ENCODE results near the gene SP1.
"Not testable (repeated sequence)": the region's sequence is repeated elsewhere in the genome, so short reads cannot be mapped to it uniquely, and the experiment has no call there.

The SP1 gene

DNA sequence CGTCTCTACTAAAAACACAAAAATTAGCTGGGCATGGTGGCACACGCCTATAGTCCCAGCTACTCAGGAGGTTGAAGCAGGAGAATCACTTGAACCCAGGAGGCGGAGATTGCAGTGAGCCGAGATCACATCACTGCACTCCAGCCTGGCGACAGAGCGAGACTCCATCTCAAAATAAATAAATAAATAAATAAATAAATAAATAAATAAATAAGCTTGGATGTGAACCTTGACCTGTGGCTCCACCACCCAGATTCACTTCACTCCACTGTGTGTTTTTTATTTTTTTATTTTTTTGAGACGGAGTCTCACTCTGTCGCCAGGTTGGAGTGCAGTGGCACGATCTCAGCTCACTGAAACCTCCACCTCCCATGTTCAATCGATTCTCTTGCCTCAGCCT is 18.3 kb upstream of the SP1 start:
- DNase-seq, result not testable (repeated sequence)

GRCh38 chr12:53365245-53365904 is 14.6 kb upstream of the SP1 start:
- no peak for DNase-seq

DNA sequence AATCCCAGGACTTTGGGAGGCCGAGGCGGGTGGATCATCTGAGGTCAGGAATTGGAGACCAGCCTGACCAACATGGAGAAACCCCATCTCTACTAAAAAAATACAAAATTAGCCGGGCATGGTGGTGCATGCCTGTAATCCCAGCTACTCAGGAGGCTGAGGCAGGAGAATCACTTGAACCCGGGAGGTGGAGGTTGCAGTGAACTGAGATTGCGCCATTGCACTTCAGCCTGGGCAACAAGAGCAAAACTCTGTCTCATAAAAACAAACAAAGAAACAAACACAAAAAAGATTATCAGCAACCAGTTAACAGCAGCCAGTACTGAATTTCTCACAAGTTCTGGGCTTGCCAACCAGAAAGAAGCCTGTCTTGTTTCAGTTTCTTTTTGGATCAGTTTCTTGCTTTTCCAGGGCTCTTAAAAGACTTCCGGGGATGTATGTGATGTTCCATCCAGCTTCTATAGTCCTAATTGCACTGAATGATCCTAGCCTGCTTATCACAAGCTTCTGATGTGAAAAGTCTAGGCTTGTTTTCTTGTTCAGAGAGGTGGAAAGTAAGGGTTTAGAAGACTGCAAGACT is 6.3 kb upstream of the SP1 start:
- not testable (repeated sequence) for DNase-seq

DNA sequence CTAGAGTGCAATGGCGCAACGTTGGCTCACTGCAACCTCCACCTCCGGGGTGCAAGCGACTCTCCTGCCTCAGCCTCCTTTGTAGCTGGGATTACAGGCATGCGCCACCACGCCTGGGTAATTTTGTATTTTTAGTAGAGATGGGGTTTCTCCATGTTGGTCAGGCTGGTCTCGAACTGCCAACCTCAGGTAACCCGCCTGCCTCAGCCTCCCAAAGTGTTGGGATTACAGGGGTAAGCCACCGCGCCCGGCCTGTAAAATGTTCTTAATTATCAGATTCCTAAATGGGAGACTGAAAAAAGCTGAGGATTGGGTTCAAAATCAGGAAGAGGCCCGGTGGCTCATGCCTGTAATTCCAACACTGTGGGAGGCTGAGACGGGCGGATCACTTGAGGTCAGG is 5.7 kb upstream of the SP1 start:
- DNase-seq, result not testable (repeated sequence)

GRCh38 chr12:53376747-53377146 is 3.2 kb upstream of the SP1 start:
- DNase-seq, result no peak

- DNase-seq, result no peak
Observed at GRCh38 chr12:53378222-53378621, 1.8 kb upstream of the SP1 start.

DNA sequence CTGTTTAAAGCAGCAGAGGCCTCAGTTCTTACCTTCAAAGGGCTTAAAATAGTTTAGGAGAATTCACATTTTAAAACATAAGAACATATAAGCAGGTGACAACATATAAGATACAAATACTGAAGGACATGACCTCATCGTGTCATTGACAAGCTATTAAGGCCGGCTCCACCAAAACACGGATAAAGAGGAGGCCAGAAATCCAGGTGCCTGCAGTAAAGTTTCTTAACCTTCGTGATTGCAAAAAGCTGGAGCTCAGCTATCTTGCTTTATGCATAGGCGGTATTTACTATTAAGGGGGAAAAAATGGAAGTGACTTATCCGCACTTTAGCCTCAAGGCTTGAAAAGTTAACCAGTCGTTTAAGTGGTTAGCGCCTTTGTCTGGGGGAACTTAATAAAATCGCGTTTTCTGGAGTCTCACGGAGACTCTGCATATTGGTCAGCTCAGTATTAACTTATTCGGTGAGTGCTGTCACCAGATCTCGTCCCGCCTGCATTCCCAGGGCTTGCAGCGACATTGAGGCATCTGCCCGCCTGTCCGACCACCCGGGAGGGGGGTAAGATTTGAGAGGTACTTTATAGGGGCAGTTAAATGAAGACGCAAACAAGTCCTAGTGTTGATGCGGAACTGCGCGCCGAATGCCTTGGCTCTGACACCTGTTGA is 1.1 kb upstream of the SP1 start:
- no peak for DNase-seq

DNA sequence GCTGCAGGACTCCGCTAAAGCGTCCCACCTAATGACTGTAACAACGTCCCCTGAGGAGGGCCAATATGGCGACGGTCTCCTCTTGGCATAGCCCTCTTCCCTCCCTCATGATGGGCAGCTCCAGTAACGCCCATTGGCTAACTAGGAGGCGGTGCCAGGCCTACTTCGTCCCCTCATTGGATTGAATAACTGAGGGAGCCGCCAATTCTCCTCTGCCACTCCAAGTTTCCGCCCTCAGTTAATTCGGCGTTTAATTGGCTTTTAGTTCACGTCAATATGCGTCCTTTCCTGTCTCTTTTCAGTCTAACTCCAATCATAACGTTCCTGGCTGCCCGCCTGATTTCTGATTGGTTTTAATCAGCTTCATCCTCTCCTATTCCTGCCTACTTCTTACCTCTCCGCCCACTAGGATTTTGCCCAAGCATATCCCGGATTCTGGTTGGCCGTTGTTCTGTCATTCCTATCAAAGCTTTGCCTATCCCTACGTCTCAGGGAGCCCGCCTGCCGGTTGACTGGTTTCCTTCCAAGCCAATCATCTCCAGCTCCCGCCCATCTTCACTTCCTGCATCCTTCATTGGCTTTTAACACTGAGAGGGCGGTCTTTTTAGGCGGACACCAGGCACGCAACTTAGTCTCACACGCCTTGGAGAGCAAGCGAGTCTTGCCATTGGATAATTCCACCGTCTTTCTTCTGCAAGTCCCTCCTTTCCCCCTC is 430 bp upstream of the SP1 start:
- DNase-seq, result peak; percentile 100

GRCh38 chr12:53380794-53381730 is 1.1 kb downstream of the SP1 start:
- DNase-seq, result peak; percentile 30

- no peak for DNase-seq
Observed at GRCh38 chr12:53381731-53382630, 2.0 kb downstream of the SP1 start.

DNA sequence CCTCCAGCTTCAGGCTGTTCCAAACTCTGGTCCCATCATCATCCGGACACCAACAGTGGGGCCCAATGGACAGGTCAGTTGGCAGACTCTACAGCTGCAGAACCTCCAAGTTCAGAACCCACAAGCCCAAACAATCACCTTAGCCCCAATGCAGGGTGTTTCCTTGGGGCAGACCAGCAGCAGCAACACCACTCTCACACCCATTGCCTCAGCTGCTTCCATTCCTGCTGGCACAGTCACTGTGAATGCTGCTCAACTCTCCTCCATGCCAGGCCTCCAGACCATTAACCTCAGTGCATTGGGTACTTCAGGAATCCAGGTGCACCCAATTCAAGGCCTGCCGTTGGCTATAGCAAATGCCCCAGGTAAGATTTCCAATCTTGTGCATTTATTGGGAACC is 3.3 kb downstream of the SP1 start:
- no peak for DNase-seq

DNA sequence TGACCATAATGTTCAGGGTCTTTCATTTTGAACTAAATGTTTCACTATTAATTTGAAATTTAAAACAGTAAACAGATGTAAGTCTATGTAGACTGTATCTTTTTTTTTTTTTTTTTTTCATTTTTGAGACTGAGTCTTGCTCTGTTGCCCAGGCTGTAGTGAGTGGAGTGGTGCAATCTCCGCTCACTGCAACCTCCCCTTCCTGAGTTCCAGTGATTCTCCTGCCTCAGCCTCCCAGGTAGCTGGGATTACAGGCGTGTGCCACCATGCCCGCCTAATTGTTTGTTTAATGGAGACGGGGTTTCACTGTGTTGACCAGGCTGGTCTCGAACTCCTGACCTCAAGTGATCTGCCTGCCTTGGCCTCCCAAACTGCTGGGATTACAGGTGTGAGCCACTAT is 6.4 kb downstream of the SP1 start:
- DNase-seq, result not testable (repeated sequence)

GRCh38 chr12:53388932-53389331 is 9.0 kb downstream of the SP1 start:
- DNase-seq, result no peak

DNA sequence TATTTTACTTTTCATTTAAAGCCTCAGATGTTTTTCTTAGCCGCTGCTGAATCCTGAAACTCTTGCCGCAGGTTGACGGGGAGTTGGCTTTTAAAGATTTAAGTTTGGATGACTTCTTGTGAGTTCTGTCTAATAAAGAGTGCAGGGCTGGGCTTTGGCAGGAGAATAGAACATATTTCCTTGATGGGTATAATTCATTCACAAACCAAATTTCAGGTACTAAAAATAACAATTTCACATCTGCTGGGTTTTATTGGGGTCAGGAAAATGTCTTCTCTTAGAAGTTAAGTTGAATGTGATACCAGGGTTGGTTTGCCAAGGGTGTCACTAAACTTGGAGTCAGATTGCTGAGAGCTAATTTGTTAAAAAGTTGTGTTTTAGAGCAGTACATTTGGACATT is 9.7 kb downstream of the SP1 start:
- DNase-seq, result no peak

DNA sequence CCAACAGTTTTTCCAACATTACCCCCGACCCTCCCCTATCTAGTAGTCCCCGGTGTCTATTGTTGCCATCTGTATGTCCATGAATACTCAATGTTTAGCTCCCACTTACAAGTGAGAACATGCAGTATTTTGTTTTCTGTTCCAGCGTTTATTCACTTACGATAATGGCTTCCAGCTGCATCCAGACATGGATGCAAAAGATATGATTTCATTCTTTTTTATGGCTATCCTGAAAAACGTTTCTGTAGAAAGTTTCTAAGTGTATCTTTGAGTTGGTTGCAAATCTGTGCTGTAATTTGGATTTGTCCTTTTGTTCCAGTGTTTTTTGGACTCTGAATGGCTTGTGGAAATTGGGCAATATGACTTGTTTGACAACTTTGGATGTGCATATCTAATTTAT is 11.7 kb downstream of the SP1 start:
- no peak for DNase-seq

DNA sequence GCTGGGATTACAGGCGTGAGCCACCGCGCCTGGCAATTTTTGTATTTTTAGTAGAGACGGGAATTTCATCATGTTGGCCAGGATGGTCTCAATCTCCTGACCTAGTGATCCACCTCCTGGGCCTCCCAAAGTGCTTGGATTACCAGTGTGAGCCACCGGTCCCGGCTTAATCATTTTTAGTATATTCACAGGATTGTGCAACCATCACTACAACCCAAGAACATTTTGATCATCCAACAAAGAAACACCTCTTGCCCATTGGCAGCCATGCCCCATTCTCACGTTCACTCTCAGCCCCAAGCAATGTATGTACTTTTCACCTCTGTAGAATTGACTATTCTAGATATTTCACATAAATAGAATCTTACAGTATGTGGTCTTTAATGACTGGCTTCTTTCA is 19.9 kb downstream of the SP1 start:
- DNase-seq, result no peak

GRCh38 chr12:53402351-53402750 is 22.4 kb downstream of the SP1 start:
- DNase-seq, result not testable (repeated sequence)

- no peak for DNase-seq
Observed at GRCh38 chr12:53402871-53403270, 22.9 kb downstream of the SP1 start.

DNA sequence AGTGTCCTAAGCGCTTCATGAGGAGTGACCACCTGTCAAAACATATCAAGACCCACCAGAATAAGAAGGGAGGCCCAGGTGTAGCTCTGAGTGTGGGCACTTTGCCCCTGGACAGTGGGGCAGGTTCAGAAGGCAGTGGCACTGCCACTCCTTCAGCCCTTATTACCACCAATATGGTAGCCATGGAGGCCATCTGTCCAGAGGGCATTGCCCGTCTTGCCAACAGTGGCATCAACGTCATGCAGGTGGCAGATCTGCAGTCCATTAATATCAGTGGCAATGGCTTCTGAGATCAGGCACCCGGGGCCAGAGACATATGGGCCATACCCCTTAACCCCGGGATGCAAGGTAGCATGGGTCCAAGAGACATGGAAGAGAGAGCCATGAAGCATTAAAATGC is 31.0 kb downstream of the SP1 start:
- DNase-seq, result no peak

GRCh38 chr12:53413485-53414204 is 33.7 kb downstream of the SP1 start:
- DNase-seq, result no peak
